ENCODE data around the gene MT1M.

DNA sequence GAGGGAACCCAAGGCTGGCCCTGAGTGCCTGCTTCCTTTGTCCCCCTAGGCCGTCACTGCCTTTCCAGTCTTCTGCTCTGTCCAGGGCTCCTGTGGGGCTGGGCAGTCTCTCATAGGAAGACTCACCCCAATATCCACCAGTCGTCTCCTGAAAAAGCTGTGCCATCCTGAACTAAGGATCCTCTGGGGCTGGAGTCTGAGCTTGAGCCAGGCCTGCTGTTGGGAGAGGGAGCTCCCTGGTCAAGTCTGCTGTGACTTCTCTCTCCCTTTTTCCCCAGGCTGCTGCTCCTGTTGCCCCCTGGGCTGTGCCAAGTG lies 38.1 kb downstream of the MT1M start:
- TF ChIP-seq, protein P1, sequence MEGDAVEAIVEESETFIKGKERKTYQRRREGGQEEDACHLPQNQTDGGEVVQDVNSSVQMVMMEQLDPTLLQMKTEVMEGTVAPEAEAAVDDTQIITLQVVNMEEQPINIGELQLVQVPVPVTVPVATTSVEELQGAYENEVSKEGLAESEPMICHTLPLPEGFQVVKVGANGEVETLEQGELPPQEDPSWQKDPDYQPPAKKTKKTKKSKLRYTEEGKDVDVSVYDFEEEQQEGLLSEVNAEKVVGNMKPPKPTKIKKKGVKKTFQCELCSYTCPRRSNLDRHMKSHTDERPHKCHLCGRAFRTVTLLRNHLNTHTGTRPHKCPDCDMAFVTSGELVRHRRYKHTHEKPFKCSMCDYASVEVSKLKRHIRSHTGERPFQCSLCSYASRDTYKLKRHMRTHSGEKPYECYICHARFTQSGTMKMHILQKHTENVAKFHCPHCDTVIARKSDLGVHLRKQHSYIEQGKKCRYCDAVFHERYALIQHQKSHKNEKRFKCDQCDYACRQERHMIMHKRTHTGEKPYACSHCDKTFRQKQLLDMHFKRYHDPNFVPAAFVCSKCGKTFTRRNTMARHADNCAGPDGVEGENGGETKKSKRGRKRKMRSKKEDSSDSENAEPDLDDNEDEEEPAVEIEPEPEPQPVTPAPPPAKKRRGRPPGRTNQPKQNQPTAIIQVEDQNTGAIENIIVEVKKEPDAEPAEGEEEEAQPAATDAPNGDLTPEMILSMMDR (conservative IDR thresholded peaks at IDR 0.05; ENCODE audit: low read depth, low read length), result no peak
- TF ChIP-seq EZH2 (IDR thresholded peaks at IDR 0.05; ENCODE audit: borderline replicate concordance, low read depth, low read length, poor library complexity, severe bottlenecking), result no peak
